GM21717 (cell line): ENCODE measurements around the gene NET1.
"Not testable (repeated sequence)": the region's sequence is repeated elsewhere in the genome, so short reads cannot be mapped to it uniquely, and the experiment has no call there.

ENCODE experiments used
- ATAC-seq: cut with Tn5 transposase; IDR thresholded peaks from one replicate; pipeline ENCODE4 v1.9.1; 2021; ENCODE audit warnings: mild to moderate bottlenecking, moderate library complexity; ENCODE audit not compliant: unreplicated experiment

Gene NET1

GRCh38 chr10:5396556-5397300 is 15.6 kb upstream of the NET1 start:
- ATAC-seq, result no peak

GRCh38 chr10:5399332-5399731 is 13.0 kb upstream of the NET1 start:
- no peak for ATAC-seq

- no peak for ATAC-seq
Measured at GRCh38 chr10:5400468-5401240, 11.7 kb upstream of the NET1 start.

GRCh38 chr10:5402798-5403197 is 9.6 kb upstream of the NET1 start:
- ATAC-seq, result no peak

- ATAC-seq, result no peak
Measured at GRCh38 chr10:5404208-5405041, 7.9 kb upstream of the NET1 start, which contains the start of gene TUBAL3. TSS of gene TUBAL3 (minus strand) at chr10:5404828. CDS start at chr10:5404792, 36 bp downstream.

DNA sequence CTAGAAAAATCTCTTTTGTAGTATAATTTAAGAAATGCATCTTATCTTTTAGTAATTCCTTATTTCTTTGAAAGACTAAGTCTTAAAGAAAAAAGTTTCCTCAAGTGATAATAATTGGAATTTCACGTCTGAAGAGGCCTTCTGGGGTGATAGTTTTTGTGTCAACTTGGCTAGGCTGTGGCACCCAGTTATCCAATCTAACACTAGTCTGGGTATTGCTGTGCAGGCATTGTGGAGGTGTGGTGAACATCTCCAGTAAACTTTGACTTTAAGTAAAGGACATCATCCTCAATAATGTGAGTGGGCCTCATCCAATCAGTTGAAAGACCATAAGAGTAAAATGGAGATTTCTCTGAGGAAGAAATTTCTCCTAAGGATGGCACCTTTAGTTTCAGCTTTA is 5.4 kb upstream of the NET1 start:
- no peak for ATAC-seq

GRCh38 chr10:5410787-5411186 is 1.6 kb upstream of the NET1 start:
- not testable (repeated sequence) for ATAC-seq

GRCh38 chr10:5411941-5412276 is 448 bp upstream of the NET1 start:
- no peak for ATAC-seq

- ATAC-seq, result no peak
Measured at GRCh38 chr10:5413012-5413938, 918 bp downstream of the NET1 start.

DNA sequence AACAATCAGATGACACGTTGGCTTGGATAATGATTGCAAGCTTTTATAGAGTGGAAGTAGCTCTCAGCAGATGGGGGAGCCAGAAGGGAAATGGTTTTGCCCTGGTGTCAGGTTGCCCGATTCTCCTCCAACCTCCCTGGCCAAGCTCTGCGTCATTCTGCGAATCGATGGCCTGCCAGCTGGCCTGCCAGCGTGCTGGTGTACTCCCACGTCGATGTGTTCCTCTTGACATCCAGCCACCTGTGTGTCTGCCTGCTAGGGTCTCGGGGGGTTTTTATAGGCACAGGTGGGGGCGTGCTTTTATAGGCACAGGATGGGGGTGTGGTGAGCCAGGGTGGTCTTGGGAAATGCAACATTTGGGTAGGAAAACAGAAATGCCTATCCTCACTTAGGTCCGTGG is 4.6 kb downstream of the NET1 start:
- no peak for ATAC-seq

DNA sequence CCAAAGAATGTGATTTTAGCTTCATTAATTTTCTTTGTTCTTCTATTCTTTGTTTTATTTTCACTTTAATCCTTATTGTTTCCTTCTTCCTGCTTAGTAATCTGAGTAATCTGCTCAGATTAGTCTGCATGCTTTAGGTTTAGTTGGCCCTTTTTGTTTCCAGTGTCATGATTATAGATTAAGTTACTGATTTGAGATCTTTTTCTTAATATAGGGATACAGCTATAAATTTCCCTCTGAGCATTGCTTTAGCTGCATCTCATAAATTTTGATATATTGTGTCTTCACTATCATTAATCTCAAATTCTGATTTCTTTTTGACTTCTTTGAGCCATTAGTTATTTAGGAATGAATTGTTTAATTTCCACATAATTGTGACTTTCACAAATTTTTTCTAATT is 6.2 kb downstream of the NET1 start:
- ATAC-seq, result no peak

GRCh38 chr10:5419466-5420094 is 7.2 kb downstream of the NET1 start:
- no peak for ATAC-seq

DNA sequence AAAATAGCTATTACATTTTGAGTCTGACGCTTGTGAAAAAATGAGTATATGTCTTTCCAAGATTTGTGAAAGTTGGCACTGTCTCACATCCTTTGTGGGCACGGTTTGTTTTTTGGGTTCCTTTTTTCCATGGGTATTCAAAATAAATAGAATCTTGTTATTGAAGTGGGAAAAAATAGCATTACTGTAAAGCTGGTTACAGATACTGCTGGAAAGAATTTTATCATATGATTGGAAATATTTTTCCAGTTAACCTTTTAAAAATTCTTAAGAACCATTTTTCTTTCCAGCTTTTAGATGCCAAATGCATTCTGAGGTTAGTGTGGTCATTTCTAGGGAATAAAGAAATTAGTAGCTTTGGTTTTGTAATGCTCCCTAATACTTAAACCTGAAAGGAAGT is 11.4 kb downstream of the NET1 start:
- ATAC-seq, result no peak

DNA sequence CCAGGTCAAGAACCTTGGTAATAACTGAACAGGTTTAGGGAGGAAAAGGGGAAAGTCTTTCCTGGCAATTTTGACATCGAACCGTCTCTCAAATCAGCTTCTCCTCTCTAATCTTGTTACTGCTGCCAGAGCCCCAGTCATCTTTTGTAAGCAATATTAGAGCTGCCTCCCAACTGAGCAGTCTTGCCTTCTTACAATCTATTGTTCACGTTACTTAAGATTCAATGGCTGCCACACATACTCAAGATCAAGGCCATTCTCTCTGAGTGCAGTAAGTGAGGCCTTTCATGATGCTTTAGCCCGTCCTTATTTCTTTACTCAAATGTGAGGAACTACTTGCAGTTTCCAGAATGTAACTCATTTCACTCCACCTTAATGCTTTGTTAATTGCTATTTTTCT is 12.4 kb downstream of the NET1 start:
- no peak for ATAC-seq

- no peak for ATAC-seq
Measured at GRCh38 chr10:5428133-5428532, 15.8 kb downstream of the NET1 start.

DNA sequence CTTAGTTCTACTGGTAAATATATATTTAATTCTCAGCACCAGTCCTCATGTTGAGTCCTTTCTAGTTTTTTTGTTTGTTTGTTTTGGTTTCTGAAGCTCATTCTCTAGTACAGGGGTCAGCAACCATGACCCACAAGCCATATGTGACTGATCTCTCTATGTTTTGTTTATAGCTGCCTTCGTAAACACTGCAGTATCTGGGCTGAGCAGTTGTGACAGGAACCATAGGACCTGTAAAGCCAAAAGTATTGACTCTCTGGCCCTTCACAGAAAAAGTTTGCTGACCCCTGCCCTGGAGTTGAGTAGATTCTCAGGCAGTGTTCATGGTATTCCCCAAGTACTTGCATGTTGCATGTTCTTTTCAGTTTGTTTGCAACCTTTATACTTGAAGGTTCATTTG is 20.8 kb downstream of the NET1 start:
- no peak for ATAC-seq

- no peak for ATAC-seq
Measured at GRCh38 chr10:5434017-5434753, 21.8 kb downstream of the NET1 start.

DNA sequence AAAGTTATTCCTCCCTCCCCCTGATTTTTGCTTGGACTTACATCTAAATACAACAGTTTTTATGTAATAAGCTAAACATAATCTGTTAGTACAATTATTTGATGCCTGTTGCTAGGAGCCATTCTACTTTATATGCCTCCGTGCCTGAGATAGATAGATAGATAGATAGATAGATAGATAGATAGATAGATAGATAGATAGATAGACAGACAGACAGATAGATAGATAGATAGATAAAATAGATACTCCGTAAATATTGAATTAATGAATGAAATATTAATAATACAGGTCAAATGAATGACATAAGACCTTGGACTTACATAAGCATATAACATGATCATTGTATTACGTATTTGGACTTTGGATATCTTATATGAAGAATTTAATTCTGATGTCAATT is 23.0 kb downstream of the NET1 start:
- no peak for ATAC-seq

GRCh38 chr10:5440206-5440605 is 27.8 kb downstream of the NET1 start:
- ATAC-seq, result no peak
